ENCODE data around the gene OTOP2. TPM values are rescaled to one million over a fixed set of nuclear protein-coding genes. Genes with fewer than 3 reads are reported as not detected.
"Not testable (repeated sequence)": the region's sequence is repeated elsewhere in the genome, so short reads cannot be mapped to it uniquely, and the experiment has no call there.

Gene OTOP2
- total RNA-seq, 2 donors from 2014 or later = not detected

DNA sequence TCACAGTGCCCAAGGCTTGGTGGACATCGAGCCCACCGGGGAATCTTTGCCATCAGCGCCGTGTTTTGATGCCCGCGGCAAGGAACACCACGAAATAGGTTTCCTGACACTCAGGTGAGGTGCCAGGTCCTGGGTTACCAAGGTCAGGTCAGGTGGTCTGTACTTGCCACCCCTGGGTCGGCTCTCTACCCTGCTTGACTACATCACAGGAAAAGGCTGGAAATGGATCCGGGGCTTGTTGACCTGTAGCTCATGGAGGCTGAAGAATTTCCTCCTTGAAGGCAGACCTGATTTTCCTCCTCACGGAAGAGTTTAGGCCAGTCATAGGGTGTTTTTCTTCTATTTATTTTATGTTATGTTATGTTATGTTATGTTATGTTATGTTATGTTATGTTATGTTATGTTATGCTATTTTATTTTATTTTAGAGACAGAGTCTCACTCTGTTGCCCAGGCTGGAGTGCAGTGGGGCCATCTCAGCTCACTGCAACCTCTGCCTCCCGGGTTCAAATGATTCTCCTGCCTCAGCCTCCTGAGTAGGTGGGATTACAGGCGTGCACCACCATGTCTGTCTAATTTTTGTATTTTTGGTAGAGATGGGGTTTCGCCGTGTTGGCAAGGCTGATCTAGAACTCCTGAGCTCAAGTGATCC lies 58.7 kb downstream of the OTOP2 start:
- H3K36me3 Mint-ChIP-seq (ENCODE audit: low read depth); H3K27me3 Mint-ChIP-seq; H3K27ac Mint-ChIP-seq; ATAC-seq; H3K9me3 ChIP-seq (ENCODE audit: control insufficient read depth, low read length, poor library complexity, severe bottlenecking); DNase-seq: not testable (repeated sequence)
- H3K4me3 Mint-ChIP-seq = peak overlapping the region; percentile 36
- peaks cover 21% of the 10 kb centered on the region for H3K4me1 Mint-ChIP-seq

Other genes starting within 250 kb of the OTOP2 start
- 1 to 10 TPM in 1 of 2 donors, under 1 TPM in 1; 0.29 to 1.9 TPM for gene CD300LF, start 211.3 kb upstream of the OTOP2 start, total RNA-seq
- gene RAB37, start 187.0 kb upstream of the OTOP2 start, total RNA-seq = 10 to 100 TPM; 41.4 to 83.3 TPM
- gene NHERF1, start 175.6 kb upstream of the OTOP2 start, total RNA-seq = 100 to 1,000 TPM; 130 to 132 TPM
- gene NAT9, start 147.9 kb upstream of the OTOP2 start, total RNA-seq = 10 to 100 TPM; 32.3 to 32.8 TPM
- gene GRIN2C, start 64.4 kb upstream of the OTOP2 start, total RNA-seq = not detected
- gene FDXR, start 51.3 kb upstream of the OTOP2 start, total RNA-seq = 1 to 10 TPM; 4.5 to 8.7 TPM
- gene FADS6, start 30.6 kb upstream of the OTOP2 start, total RNA-seq = not detected
- not detected for gene USH1G, start 1.0 kb upstream of the OTOP2 start, total RNA-seq
- gene OTOP3, start 11.6 kb downstream of the OTOP2 start, total RNA-seq = not detected
- gene HID1, start 48.5 kb downstream of the OTOP2 start, total RNA-seq = 10 to 100 TPM; 10.6 to 14.9 TPM
- under 1 TPM in 1 of 2 donors, not detected in 1; 0.86 TPM for gene CDR2L, start 63.4 kb downstream of the OTOP2 start, total RNA-seq
- gene MRPL58, start 88.4 kb downstream of the OTOP2 start, total RNA-seq = 10 to 100 TPM; 13.7 to 19.1 TPM
- gene ATP5PD, start 122.7 kb downstream of the OTOP2 start, total RNA-seq = 100 to 1,000 TPM; 123 to 145 TPM
- 10 to 100 TPM; 20.4 to 27.7 TPM for gene KCTD2, start 123.0 kb downstream of the OTOP2 start, total RNA-seq
- 10 to 100 TPM; 11.7 to 14.9 TPM for gene SLC16A5, start 163.7 kb downstream of the OTOP2 start, total RNA-seq
- 1 to 10 TPM; 8.9 to 9.3 TPM for gene ARMC7, start 185.7 kb downstream of the OTOP2 start, total RNA-seq
- 10 to 100 TPM; 20.6 to 29.8 TPM for gene NT5C, start 207.5 kb downstream of the OTOP2 start, total RNA-seq
- gene JPT1, start 230.2 kb downstream of the OTOP2 start, total RNA-seq = 10 to 100 TPM; 40.0 to 46.8 TPM